HG03571 (cell line): ENCODE results near the gene C1QTNF9.
"Not testable (repeated sequence)": the region's sequence is repeated elsewhere in the genome, so short reads cannot be mapped to it uniquely, and the experiment has no call there.

ENCODE experiments used
- ATAC-seq: cut with Tn5 transposase; IDR thresholded peaks from one replicate; pipeline ENCODE4 v1.9.1; 2021; ENCODE audit not compliant: unreplicated experiment

The C1QTNF9 gene

GRCh38 chr13:24359252-24359651, 49.9 kb downstream of the C1QTNF9 start:
- not testable (repeated sequence) for ATAC-seq

DNA sequence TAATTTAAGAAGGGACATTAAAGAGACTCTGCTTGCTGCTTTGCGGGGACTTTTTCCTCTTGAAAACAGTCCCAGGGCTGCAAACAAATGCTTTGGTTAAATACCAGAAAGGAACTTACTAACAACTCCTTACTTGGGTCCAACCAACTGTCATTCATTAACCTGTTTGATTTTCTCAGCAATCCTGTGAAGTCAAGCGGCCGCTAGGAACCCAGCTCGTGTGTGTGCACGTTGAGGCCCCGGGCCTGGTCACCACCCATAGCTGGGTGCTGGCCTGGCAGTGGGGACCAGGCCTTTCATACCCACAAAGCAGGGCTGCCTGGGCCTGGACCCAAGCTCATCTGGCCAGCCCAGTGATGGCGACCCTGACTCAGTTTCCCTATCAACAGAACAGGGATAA, 50.7 kb downstream of the C1QTNF9 start:
- ATAC-seq = no peak

- no peak for ATAC-seq
Measured at GRCh38 chr13:24361113-24361512, 51.7 kb downstream of the C1QTNF9 start.

GRCh38 chr13:24361852-24362366, 52.5 kb downstream of the C1QTNF9 start:
- ATAC-seq = no peak

GRCh38 chr13:24362435-24362952, 53.1 kb downstream of the C1QTNF9 start:
- no peak for ATAC-seq

- ATAC-seq = no peak
Measured at GRCh38 chr13:24365191-24365590, 55.8 kb downstream of the C1QTNF9 start.

- ATAC-seq = not testable (repeated sequence)
Measured at GRCh38 chr13:24366315-24366714, 56.9 kb downstream of the C1QTNF9 start.

- not testable (repeated sequence) for ATAC-seq
Measured at GRCh38 chr13:24371273-24371672, 61.9 kb downstream of the C1QTNF9 start.
